Fibroblast of peridontal ligament (primary cell): ENCODE data around the gene C17orf67.

Experiments used
- DNase-seq: peaks from one replicate; pipeline ENCODE4 v3.0.0-alpha.2; 2010; ENCODE audit errors: extremely low read depth

C17orf67 gene, protein sequence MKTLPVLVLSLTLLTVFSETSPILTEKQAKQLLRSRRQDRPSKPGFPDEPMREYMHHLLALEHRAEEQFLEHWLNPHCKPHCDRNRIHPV

DNA sequence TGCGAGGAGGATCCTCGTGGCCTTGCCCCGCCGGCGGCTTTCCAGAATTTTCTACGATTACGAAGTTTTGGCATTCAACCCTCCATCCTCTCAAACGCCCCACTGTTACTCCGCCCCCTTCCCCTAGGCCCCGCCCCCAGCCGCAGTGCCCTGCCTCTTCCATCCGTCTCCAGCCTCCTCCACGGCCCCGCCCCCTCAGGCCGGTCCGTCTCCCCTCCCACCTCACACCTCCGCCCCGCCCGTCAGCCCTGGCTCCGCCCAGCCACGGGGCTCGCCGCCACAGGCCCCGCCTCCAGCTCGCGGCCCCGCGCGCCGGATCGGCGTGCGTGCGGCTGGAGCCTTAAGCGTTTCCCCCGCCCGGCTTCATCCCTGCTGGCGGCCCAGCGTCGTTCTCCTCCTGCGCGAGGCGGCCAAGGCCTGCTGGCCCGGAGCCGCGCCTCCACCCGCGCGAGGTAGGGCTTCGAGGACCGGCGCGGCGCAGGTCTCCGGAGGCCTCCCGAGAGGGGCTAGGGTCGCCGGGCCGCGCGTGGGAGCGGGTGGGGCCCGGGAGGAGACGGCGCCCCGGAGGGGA is at the start of gene C17orf67, which contains the start of gene DGKE:
C17orf67 (minus strand) TSS at position 112 of the 571 bp plus-strand sequence. CDS start 18,110 bp downstream, outside the sequence.
DGKE (plus strand) TSS at position 343 of the 571 bp plus-strand sequence. CDS start 645 bp downstream, outside the sequence.
- DNase-seq: peak; percentile 94

DNA sequence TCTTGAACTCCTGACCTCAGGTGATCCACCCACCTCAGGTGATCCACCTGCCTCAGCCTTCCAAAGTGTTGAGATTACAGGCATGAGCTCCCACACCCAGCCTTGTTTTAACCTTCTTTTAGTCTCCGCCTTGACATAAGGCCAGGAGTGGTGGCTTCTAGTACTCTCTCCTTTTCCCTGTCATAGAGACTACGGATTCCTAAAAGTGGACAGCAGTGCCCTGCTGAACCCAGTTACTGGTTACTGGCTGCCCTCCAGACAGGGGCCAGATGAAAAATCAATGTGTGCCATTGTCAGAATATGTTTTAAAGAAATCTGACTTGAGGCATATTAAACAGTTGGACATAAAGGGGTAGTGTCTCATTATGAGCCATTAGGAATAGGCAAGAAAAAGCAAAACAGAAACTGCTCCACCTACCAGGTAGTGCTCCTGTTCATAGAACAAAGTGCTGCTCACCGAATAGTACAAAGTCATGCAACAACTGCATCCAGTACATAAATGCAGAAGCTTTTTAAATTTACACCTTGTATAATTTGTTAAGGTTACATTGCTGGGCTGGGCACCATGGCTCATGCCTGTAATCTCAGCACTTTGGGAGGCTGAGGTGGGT is 48.1 kb upstream of the C17orf67 start:
- no peak for DNase-seq

DNA sequence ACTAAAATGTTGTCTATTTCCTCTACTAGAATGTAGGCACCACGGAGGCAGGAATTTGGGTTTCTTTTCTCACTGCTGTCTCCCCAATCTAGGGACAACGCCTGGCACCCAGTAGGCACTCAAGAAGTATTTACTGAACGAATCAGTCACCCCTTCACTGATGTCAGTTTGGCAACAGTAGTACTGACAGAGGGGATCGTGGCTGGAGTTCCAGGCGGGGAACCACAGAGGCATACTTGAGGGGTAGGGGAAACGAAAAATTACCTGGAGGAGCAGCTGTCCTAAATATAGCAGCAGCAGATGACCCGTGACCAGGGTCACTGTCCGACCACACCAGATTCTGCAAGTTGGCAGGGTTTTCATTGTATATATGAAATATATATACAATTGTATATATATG is 46.9 kb upstream of the C17orf67 start:
- no peak for DNase-seq

DNA sequence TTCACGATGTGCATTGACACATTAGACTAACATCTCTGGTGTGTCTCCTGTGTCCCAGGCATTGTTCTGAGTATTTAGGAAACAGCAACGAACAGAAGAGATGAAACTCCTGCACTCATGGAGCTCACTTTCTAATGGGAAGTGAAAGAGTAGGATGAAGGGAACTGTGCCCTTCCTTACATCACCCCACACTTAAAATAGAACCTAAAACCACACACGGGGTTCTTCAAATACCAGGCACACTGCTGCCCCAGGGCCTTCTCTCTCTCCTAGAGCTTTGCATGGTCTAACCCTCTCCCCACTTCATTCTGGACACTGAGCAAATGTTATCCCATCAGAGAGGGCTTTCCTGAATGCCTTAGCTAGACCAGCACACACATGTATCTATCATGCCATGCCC is 46.4 kb upstream of the C17orf67 start:
- peak; percentile 3 for DNase-seq

DNA sequence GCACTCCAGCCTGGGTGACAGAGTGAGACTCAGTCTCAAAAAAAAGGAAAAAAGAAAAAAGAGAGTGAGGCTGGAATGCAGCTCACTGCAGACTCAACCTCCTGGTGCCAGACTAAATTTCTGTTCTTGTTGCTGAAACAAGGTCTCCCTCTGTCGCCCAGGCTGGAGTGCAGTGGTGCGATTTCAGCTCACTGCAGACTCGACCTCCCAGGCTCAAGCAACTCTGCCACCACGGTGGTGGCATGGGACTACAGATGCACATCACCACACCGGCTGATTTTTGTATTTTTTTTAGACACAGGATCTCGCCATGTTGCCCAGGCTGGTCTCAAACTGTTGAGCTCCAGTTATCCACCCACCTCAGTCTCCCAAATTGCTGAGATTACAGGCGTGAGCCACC is 45.6 kb upstream of the C17orf67 start:
- DNase-seq: no peak

DNA sequence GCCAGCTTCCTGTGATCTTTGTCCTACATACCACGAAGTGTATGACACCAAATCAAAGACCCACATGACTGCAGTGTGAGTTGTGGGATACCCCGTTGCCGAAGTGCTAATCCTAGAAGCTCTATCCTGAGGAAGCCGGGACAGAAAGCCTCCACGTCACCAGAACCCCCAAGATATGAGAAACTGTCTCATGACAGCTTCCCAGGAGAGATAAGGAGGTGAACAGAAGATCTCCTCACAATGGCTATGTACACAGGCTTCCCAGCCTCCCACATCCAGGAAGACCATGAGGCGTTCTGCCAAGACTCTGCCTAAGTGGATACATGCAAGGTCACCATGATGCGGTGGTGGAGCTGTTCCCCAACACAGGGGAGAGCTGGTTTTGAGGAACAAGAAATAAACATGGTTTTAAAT is 43.1 kb upstream of the C17orf67 start:
- no peak for DNase-seq

DNA sequence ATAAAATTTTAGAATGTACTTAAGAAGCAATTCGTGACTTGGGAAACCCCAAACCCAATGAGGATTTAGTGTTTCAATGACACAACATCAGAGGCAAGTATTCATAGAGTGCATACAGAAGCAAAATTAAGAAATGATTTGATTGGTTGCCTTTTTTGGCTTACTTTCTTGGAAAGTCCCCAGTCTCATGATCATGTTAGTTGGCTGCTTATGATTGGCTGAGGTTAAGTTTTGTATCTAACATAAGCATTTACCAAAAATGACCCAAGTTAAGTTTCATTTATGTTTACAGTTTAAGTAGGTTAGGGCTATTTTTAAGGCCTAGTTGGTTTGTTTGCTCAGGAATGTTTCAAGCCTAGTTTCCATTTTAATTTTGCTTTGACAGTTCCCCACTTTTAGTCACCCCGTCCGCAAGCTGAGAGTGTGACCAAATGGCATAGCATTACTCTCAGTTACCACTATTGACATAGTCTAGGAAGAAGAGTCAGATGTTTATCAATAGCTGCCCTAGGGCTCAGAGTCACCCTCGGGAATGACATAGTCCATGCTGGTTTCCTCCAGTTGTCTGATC is 36.4 kb upstream of the C17orf67 start:
- DNase-seq: peak; percentile 46

DNA sequence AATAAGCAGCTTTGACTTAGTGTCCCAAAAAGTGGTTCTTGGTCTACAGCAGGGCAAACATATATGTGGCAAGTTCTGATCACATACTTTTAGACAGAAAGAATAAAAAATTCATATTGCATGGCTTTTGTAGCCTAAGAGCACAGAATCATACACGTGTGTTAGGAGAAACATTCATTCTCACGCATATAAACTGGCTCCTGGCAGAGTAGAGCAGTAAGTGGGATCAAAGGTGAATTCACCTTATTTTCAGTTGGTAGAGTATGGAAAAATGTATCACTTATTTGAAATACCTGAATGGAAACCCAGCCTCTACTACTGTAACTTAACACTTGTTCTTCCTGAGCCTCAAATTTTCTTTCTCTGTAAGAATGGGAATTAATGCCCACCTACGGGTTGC is 35.0 kb upstream of the C17orf67 start:
- no peak for DNase-seq

DNA sequence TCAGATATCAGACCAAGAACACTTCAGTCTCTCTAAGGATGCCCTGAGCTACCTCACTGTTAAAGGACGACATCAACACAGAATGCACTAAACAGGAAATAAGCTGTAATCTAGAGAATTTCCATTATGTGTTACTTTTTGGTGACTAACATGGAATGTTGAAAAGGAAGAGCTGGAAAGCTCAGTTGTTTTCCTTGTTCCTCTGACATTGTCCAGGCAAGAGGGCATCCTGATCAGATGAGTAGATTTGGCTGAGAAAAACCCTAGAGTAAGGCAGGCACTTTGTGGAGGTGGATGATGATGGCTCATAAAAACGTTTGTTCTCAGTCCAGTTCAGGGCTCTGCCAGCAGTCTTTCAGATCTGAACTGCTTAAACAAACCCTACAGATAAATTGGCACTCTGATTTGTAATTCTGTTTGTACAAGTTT is 34.2 kb upstream of the C17orf67 start:
- peak; percentile 8 for DNase-seq

DNA sequence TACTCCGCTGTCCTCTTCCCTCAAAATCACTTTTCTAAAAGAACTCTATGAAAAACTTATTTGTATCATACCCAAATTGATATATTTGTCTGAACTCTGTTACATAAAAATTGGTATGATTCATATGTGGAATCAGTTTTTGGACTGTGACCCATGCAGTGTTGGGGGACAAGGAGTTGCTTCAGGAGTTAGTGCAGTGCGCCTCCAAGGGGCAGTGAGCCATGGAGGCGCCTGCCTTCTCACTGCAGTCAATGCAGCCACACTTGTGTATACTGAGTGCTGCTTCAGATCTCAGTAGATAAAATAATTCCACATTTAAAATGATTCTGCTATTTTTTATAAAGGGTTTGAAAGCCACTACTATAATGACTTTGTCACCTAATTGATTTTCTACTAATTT is 32.8 kb upstream of the C17orf67 start:
- DNase-seq: peak; percentile 4

DNA sequence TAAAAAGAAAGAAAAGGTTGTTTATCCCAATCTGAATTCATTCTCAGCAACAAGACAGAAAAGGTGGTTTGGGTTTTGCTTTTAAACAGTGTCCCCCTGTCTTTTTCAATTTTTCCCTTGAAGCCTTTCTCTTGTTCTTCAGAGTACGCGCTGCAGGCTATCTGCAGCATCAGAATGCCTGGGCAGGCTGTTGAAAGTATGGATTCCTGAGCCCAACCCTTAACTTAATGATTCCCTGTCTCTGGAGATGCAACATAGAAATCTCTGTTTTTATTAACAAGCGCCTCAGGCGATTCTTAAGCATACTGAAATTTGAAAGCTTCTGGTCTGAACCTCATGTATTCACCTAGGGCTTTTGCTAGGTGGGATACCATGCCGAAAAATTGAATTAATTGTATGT is 32.4 kb upstream of the C17orf67 start:
- DNase-seq: no peak

DNA sequence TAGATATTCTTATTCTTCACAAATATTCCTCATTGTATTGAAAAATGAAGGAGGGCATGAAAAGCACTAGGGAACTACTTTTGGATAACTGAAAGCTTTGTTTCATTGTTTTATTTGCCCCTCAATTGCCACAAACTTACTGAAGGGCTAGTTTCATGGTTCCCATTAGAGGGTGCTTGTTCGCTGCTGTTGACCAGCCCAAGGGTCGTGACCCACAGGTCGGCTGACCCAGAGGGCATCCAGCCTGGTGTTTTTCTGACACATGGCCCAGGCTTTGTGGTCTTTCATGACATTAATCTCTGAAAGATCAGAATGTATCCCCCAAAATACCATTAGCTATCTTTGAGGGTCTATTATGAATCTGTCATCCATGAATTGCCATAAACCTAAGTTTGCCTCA is 30.3 kb upstream of the C17orf67 start:
- no peak for DNase-seq

DNA sequence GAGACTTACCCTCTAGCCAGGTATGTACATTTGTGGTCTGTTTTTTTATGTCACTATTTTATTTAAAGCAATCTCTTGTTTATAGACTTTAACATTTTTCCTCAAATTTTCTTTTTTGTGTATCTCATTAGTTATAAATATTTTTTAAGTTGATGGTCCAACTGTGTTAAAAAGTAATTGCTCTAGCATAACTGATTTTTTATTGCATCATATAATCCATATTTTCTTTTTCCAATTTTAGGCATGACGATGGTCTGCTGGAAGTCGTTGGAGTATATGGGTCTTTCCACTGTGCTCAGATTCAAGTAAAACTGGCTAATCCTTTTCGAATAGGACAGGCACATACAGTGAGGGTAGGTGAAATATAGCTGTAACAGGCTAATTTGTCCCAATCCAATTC is 28.2 kb upstream of the C17orf67 start:
- no peak for DNase-seq

DNA sequence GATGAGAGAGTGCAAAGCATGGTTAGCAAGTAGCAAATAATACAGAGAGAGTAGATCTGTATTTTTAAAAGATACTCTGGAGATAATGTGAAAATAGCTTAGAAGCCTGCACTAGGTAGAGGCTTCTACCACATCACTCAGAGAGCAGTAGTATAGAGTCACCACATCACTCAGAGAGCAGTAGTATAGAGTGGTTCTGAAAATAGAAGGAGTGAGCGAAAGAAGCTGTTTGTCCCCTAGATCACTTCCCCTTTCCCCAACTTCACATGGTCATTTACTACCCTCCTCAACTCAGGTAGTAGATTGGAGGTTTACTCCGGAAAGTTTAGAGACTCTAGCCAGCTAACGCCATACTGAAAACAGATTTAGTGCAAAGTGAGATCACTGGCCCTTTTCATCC is 17.3 kb upstream of the C17orf67 start:
- no peak for DNase-seq

DNA sequence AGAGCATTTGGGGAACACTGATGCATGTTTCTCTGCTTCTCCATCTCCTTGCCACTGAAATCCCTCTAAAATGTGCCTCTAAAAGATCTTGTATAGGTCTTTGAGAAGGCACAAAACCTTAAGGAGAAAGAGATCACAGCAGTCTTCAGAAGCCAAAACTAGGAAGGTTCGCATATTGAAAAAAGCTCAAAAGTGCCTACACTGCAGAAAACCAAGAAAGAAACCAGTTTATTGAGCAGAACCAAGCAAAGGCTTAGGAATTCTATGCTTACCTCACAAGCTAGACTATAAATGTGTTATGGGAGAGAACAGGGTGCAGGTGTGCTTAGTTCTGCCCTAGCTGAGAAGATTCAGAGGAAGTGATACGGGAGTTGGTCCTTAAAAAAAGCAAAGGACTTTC is 16.9 kb upstream of the C17orf67 start:
- DNase-seq: no peak

DNA sequence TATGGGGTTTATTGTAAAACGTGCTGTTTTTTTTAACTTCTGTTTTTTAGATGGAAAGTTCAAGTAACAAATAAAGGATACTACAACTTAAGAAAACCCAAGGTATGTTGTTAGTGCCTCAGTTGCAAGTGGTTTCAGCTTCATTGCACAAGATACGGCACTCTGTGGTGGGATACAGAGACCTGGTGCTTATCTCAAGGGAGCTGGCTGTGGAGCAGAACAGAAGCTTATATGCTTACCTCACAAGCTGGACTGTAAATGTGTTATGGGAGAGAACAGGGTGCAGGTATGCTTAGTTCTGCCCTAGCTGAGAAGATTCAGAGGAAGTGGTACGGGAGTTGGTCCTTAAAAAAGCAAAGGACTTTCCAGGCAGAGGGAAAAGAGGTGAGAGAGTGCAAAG is 15.4 kb upstream of the C17orf67 start:
- no peak for DNase-seq

DNA sequence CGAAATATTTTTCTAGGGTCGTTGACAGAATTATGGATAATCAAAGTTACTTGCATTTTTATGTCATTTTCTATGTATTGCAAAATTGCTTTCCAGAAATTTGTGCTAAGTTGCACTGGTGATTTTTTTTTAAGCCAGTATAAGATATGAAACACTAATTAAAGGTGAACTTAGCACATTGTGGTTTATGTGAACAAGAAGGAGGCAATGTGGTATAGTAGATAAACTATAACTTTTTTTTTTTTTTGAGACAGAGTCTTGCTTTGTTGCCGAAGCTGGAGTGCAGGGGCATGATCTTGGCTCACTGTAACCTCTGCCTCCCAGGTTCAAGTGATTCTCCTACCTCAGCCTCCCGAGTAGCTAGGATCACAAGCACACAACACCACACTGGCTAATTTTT is 13.4 kb upstream of the C17orf67 start:
- DNase-seq: no peak

DNA sequence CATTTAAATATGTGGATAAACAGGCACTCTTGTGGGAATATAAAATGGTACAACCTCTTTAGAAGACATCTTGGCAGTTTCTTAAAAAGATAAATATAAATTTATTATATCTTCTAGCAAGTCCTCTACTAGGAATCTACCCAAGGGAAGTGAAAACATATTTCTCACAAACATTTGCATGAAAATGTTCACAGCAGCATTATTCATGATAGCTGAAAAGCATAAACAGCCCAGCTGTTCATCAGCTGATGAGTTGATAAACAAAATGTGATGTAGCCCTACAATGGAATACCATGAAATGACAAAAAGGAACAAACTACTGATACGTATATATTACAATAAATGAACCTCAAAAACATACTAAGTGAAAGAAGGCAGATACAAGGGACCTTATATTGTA is 12.2 kb upstream of the C17orf67 start:
- no peak for DNase-seq

DNA sequence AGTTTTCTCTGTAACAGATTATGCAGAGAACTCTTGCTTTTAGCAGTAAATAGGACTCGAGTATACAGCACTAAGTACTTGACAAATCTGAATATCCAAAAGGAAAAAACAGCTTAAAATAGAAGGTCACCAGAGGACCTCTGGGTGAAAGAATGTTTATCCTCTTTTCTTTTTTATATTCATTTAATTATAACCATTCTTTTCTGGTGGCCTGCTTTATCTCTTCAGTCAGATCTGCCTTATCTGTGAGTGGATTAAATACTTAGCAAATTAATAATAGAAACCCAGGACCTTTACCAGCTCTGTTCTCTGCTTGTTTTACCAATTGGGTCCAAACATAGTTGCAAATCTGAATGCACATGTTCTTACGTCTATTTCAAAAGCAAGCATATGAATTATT is 8.9 kb upstream of the C17orf67 start:
- DNase-seq: no peak

DNA sequence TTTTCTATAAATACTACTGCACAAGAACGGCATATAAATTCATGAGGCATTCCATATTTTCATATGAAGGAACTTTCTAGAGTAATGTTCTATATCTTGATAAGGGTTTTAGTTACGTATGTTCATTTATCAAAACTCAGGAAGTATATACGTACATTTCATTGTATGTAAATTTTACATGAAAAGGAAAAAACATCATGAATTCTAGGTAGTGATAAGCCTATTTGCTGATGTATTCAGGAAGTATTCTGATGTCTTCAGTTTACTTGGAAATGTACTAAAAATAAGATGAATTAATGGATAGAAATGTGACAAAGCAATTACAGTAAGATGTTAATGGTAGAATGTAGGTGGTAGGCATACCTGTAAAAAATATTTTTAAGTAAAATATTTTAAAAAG is 5.0 kb upstream of the C17orf67 start:
- no peak for DNase-seq

DNA sequence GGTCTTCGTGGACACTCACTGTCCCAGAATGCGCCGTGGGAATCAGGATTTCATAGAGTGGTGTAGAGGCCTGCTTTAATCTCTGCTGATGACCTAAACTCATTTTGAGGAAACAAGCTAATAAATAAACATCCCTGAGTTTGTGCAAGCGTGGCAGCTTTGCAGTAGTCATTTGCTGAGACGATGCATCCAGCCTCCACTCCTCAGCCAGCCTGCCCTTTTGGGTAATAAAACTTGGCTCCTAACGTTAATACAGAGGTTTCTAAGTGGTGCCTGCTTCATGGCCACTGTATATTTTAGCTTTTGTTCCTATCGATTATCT is 1.5 kb upstream of the C17orf67 start:
- DNase-seq: no peak

DNA sequence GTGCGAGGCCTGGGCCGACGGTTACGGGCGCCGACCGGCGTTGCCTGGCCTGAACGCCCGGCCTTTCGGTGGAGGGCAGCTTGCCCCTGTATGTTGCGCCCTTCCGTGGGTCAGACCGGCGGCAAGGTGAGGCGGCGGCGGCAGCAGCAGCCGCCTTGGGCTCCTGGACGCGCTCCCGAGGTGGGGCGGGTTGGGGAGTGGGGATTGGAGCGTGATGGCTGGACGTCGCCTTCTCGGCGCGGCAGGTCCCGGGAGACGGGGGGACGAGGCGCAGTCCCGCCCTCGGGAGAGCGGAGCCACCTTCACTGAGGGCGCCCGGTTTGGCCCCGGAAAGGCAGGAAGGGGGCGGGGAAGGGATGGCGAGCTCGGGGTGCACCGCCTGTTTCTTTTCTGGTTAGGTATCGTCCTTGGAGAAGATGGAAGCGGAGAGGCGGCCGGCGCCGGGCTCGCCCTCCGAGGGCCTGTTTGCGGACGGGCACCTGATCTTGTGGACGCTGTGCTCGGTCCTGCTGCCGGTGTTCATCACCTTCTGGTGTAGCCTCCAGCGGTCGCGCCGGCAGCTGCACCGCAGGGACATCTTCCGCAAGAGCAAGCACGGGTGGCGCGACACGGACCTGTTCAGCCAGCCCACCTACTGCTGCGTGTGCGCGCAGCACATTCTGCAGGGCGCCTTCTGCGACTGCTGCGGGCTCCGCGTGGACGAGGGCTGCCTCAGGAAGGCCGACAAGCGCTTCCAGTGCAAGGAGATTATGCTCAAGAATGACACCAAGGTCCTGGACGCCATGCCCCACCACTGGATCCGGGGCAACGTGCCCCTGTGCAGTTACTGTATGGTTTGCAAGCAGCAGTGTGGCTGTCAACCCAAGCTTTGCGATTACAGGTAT is 902 bp upstream of the C17orf67 start:
- no peak for DNase-seq
